K562 (cell line): ENCODE results near the gene ZSCAN22. TPM values are rescaled to one million over a fixed set of nuclear protein-coding genes. Genes with fewer than 3 reads are reported as not detected.

Experiments
- ETS2 ChIP-seq: IDR thresholded peaks from 2 replicates; pipeline ENCODE4 v1.6.1; 2016; ENCODE audit warnings: borderline replicate concordance, missing genetic modification characterization, mild to moderate bottlenecking, moderate library complexity, missing compliant biosample characterization; ENCODE audit not compliant: poor library complexity, severe bottlenecking
- GATAD2B ChIP-seq: fragments of 450-650 bp; IDR thresholded peaks from 2 replicates; pipeline ENCODE4 v1.6.1; 2017; ENCODE audit warnings: mild to moderate bottlenecking, borderline replicate concordance
- HCFC1 ChIP-seq: IDR thresholded peaks from 2 replicates; pipeline ENCODE4 v1.6.1; 2012; ENCODE audit warnings: low read depth, low read length, improper control_type of control experiment
- HDAC8 ChIP-seq: fragments of 450-650 bp; IDR thresholded peaks from 2 replicates; pipeline ENCODE4 v1.6.1; 2016; ENCODE audit warnings: mild to moderate bottlenecking, missing genetic modification characterization, moderate library complexity, missing compliant biosample characterization
- HINFP ChIP-seq: fragments of 450-650 bp; conservative IDR thresholded peaks from 2 replicates; pipeline ENCODE4 v1.6.1; 2016; ENCODE audit warnings: missing genetic modification characterization, low read depth, mild to moderate bottlenecking, control low read depth, missing compliant biosample characterization
- HMGN3 ChIP-seq: IDR thresholded peaks from 2 replicates; pipeline ENCODE4 v1.6.1; 2011; ENCODE audit warnings: borderline replicate concordance, low read depth, mild to moderate bottlenecking, mixed read lengths, low read length; ENCODE audit not compliant: insufficient read length; ENCODE audit errors: extremely low read depth
- KDM2B ChIP-seq: fragments of 250-450 bp; sonication (Bioruptor Pico); IDR thresholded peaks from 2 replicates; pipeline ENCODE4 v1.8.0; 2021; ENCODE audit warnings: mild to moderate bottlenecking, moderate library complexity
- MTA2 ChIP-seq: fragments of 450-650 bp; IDR thresholded peaks from 2 replicates; pipeline ENCODE4 v1.6.1; 2016; ENCODE audit warnings: low read depth
- MYNN ChIP-seq, 2 experiments: sonication (generic); formaldehyde crosslinking in 1 of 2; IDR thresholded peaks; 2 replicates each; pipeline versions ENCODE4 v1.5.0 to v1.6.1; 2016 to 2020; ENCODE audit warnings: antibody characterized with exemption in 1 of 2, missing genetic modification reagents in 1 of 2
- RB1 ChIP-seq: fragments of 450-650 bp; IDR thresholded peaks from 2 replicates; pipeline ENCODE4 v1.6.1; 2017; ENCODE audit warnings: low read depth, mild to moderate bottlenecking
- RBM25 ChIP-seq: fragments of 200-400 bp; formaldehyde crosslinking; IDR thresholded peaks from 2 replicates; pipeline ENCODE4 v1.6.1; 2018; ENCODE audit warnings: low read length, low read depth, moderate library complexity; ENCODE audit not compliant: severe bottlenecking
- SRSF9 ChIP-seq: fragments of 200-400 bp; formaldehyde crosslinking; IDR thresholded peaks from 2 replicates; pipeline ENCODE4 v1.6.1; 2017; ENCODE audit warnings: low read depth, low read length, borderline replicate concordance
- TBL1XR1 ChIP-seq, 2 experiments: IDR thresholded peaks; 2 replicates each; pipeline ENCODE4 v1.6.1; 2012; ENCODE audit warnings: improper control_type of control experiment in 2 of 2, low read length in 2 of 2, mild to moderate bottlenecking in 1 of 2
- ZFP36 ChIP-seq: fragments of 150-350 bp; IDR thresholded peaks from 2 replicates; pipeline ENCODE4 v1.6.1; 2018; ENCODE audit warnings: low read length, low read depth; ENCODE audit not compliant: partially characterized antibody
- polyA plus RNA-seq, 8 experiments: library from polyadenylated mRNA; depleted of rRNA in 4 of 8; stranded (reverse) in 5 of 8; unstranded in 3 of 8; fragments of >200 nt; fragmentation: Nextera tagmentation in 2 of 8; fragmentation: Illumina TruSeq in 1 of 8; extraction: Ambion mirVana in 2 of 8; extraction: Trizol in 1 of 8; gene quantifications; 2 replicates each; pipeline versions ENCODE4 v1.2.1 to v1.2.3, GENCODE V29; 2011 to 2014; ENCODE audit warnings: inconsistent platforms in 1 of 8, missing spikeins in 1 of 8
- total RNA-seq, 7 experiments: library from RNA; depleted of rRNA in 6 of 7; stranded (reverse); fragments of >200 nt in 6 of 7; fragmentation: Illumina TruSeq in 2 of 7; extraction: Trizol in 2 of 7; gene quantifications; 2 replicates each; pipeline versions ENCODE4 v1.2.1 to v1.2.3, GENCODE V29; 2011 to 2021; ENCODE audit warnings: low replicate concordance in 1 of 7
- TF ChIP-seq, protein P1 (sequence below): fragments of 150-350 bp; conservative IDR thresholded peaks from 2 replicates; pipeline ENCODE4 v1.6.1; 2014; ENCODE audit warnings: low read length
- TF ChIP-seq, protein P2 (sequence below): fragments of 450-650 bp; IDR thresholded peaks from 2 replicates; pipeline ENCODE4 v1.7.1; 2018; ENCODE audit warnings: mild to moderate bottlenecking, low read depth; ENCODE audit not compliant: partially characterized antibody
- TF ChIP-seq, protein P3 (sequence below): fragments of 450-650 bp; formaldehyde crosslinking; IDR thresholded peaks from 2 replicates; pipeline ENCODE4 v1.4.0; 2020; ENCODE audit warnings: mild to moderate bottlenecking, moderate library complexity

The ZSCAN22 gene
- total and polyA plus RNA-seq, 9 of the 15 experiments (the other 6 are each of a cell fraction or from before 2014, with no cell fraction given), result 0.98 to 5.3 (median 3.0) TPM

- TF ChIP-seq, protein P1, sequence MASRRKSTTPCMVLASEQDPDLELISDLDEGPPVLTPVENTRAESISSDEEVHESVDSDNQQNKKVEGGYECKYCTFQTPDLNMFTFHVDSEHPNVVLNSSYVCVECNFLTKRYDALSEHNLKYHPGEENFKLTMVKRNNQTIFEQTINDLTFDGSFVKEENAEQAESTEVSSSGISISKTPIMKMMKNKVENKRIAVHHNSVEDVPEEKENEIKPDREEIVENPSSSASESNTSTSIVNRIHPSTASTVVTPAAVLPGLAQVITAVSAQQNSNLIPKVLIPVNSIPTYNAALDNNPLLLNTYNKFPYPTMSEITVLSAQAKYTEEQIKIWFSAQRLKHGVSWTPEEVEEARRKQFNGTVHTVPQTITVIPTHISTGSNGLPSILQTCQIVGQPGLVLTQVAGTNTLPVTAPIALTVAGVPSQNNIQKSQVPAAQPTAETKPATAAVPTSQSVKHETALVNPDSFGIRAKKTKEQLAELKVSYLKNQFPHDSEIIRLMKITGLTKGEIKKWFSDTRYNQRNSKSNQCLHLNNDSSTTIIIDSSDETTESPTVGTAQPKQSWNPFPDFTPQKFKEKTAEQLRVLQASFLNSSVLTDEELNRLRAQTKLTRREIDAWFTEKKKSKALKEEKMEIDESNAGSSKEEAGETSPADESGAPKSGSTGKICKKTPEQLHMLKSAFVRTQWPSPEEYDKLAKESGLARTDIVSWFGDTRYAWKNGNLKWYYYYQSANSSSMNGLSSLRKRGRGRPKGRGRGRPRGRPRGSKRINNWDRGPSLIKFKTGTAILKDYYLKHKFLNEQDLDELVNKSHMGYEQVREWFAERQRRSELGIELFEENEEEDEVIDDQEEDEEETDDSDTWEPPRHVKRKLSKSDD, result no peak
- TF ChIP-seq RB1, result peak; percentile 40; the same call in 1 of the 2 replicates
- no peak for TF ChIP-seq MTA2
- TF ChIP-seq TBL1XR1 (IDR thresholded peaks at IDR 0.05; ENCODE audit: low read length in 2 of 2), result no peak
- no peak for TF ChIP-seq HCFC1
- no peak for TF ChIP-seq HINFP (tag)
- TF ChIP-seq, protein P2, sequence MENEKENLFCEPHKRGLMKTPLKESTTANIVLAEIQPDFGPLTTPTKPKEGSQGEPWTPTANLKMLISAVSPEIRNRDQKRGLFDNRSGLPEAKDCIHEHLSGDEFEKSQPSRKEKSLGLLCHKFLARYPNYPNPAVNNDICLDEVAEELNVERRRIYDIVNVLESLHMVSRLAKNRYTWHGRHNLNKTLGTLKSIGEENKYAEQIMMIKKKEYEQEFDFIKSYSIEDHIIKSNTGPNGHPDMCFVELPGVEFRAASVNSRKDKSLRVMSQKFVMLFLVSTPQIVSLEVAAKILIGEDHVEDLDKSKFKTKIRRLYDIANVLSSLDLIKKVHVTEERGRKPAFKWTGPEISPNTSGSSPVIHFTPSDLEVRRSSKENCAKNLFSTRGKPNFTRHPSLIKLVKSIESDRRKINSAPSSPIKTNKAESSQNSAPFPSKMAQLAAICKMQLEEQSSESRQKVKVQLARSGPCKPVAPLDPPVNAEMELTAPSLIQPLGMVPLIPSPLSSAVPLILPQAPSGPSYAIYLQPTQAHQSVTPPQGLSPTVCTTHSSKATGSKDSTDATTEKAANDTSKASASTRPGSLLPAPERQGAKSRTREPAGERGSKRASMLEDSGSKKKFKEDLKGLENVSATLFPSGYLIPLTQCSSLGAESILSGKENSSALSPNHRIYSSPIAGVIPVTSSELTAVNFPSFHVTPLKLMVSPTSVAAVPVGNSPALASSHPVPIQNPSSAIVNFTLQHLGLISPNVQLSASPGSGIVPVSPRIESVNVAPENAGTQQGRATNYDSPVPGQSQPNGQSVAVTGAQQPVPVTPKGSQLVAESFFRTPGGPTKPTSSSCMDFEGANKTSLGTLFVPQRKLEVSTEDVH, result no peak
- TF ChIP-seq HDAC8 (tag), result no peak
- TF ChIP-seq ETS2 (tag), result no peak
- no peak for TF ChIP-seq GATAD2B
- no peak for TF ChIP-seq SRSF9
- TF ChIP-seq HMGN3, result peak; percentile 62
- no peak for TF ChIP-seq ZFP36
- no peak for TF ChIP-seq KDM2B (CRISPR knock-in tag)
- no peak for TF ChIP-seq MYNN (IDR thresholded peaks at IDR 0.05)
- no peak for TF ChIP-seq MYNN (CRISPR knock-in tag; IDR thresholded peaks at IDR 0.05)
- TF ChIP-seq, protein P3, sequence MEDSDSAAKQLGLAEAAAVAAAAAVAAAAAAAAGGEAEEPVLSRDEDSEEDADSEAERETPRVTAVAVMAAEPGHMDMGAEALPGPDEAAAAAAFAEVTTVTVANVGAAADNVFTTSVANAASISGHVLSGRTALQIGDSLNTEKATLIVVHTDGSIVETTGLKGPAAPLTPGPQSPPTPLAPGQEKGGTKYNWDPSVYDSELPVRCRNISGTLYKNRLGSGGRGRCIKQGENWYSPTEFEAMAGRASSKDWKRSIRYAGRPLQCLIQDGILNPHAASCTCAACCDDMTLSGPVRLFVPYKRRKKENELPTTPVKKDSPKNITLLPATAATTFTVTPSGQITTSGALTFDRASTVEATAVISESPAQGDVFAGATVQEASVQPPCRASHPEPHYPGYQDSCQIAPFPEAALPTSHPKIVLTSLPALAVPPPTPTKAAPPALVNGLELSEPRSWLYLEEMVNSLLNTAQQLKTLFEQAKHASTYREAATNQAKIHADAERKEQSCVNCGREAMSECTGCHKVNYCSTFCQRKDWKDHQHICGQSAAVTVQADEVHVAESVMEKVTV (CRISPR knock-in tag), result no peak
- no peak for TF ChIP-seq RBM25
Measured at GRCh38 chr19:58346961-58347929, 20.5 kb downstream of the ZSCAN22 start (continued).
